Measurements from ENCODE around the gene NEU4. TPM values are rescaled to one million over a fixed set of nuclear protein-coding genes. Genes with fewer than 3 reads are reported as not detected.

Gene NEU4
- total and polyA plus RNA-seq, 9 of the 15 experiments (the other 6 are each of a cell fraction or from before 2014, with no cell fraction given), result 0.01 to 0.40 TPM; not detected in 7

DNA sequence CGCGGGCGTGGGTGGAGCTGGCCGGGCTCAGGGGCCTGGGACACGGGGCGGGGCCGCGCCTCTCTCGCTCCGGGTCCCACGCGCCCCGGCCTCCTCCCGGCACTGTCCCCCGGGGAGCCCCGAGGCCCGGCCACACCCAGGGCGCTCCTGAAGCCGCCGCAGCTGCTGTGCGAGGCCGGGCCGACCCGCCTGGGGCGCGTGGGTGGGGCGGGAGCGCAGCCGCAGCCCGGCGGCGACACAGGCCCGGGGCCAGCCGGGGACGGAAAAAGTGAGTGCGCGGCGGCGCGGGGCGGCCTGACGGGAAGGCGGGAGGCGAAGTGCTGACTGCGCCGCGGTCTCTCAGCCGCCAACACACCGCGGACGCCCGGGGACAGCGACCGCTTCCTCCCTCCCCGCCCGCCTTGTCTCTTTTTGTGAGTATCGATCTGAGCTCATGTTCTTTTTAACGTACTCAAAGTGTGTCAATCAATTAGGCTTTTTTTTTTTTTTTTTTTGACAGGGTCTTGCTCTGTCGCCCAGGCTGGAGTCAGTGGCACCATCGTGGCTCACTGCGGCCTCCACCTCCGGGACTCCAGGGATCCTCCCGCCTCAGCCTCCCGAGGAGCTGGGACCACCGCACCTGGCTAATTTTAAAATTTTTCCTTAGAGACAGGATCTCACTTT, 35.2 kb downstream of the NEU4 start (continued):
- TF ChIP-seq, protein P1, sequence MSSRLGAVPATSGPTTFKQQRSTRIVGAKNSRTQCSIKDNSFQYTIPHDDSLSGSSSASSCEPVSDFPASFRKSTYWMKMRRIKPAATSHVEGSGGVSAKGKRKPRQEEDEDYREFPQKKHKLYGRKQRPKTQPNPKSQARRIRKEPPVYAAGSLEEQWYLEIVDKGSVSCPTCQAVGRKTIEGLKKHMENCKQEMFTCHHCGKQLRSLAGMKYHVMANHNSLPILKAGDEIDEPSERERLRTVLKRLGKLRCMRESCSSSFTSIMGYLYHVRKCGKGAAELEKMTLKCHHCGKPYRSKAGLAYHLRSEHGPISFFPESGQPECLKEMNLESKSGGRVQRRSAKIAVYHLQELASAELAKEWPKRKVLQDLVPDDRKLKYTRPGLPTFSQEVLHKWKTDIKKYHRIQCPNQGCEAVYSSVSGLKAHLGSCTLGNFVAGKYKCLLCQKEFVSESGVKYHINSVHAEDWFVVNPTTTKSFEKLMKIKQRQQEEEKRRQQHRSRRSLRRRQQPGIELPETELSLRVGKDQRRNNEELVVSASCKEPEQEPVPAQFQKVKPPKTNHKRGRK (tag; IDR thresholded peaks at IDR 0.05), result no peak
- TF ChIP-seq, protein P2, sequence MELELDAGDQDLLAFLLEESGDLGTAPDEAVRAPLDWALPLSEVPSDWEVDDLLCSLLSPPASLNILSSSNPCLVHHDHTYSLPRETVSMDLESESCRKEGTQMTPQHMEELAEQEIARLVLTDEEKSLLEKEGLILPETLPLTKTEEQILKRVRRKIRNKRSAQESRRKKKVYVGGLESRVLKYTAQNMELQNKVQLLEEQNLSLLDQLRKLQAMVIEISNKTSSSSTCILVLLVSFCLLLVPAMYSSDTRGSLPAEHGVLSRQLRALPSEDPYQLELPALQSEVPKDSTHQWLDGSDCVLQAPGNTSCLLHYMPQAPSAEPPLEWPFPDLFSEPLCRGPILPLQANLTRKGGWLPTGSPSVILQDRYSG (tag; conservative IDR thresholded peaks at IDR 0.05; ENCODE audit: low read depth), result no peak
- TF ChIP-seq, protein P3, sequence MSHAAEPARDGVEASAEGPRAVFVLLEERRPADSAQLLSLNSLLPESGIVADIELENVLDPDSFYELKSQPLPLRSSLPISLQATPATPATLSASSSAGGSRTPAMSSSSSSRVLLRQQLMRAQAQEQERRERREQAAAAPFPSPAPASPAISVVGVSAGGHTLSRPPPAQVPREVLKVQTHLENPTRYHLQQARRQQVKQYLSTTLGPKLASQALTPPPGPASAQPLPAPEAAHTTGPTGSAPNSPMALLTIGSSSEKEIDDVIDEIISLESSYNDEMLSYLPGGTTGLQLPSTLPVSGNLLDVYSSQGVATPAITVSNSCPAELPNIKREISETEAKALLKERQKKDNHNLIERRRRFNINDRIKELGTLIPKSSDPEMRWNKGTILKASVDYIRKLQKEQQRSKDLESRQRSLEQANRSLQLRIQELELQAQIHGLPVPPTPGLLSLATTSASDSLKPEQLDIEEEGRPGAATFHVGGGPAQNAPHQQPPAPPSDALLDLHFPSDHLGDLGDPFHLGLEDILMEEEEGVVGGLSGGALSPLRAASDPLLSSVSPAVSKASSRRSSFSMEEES (CRISPR knock-in tag; IDR thresholded peaks at IDR 0.05), result no peak
- TF ChIP-seq DIDO1 (tag; IDR thresholded peaks at IDR 0.05; ENCODE audit: low read depth), result no peak
- TF ChIP-seq NUFIP1 (IDR thresholded peaks at IDR 0.05; ENCODE audit: partially characterized antibody), result no peak
- no peak for TF ChIP-seq ZNF232 (CRISPR knock-in tag; IDR thresholded peaks at IDR 0.05)
- TF ChIP-seq, protein P4, sequence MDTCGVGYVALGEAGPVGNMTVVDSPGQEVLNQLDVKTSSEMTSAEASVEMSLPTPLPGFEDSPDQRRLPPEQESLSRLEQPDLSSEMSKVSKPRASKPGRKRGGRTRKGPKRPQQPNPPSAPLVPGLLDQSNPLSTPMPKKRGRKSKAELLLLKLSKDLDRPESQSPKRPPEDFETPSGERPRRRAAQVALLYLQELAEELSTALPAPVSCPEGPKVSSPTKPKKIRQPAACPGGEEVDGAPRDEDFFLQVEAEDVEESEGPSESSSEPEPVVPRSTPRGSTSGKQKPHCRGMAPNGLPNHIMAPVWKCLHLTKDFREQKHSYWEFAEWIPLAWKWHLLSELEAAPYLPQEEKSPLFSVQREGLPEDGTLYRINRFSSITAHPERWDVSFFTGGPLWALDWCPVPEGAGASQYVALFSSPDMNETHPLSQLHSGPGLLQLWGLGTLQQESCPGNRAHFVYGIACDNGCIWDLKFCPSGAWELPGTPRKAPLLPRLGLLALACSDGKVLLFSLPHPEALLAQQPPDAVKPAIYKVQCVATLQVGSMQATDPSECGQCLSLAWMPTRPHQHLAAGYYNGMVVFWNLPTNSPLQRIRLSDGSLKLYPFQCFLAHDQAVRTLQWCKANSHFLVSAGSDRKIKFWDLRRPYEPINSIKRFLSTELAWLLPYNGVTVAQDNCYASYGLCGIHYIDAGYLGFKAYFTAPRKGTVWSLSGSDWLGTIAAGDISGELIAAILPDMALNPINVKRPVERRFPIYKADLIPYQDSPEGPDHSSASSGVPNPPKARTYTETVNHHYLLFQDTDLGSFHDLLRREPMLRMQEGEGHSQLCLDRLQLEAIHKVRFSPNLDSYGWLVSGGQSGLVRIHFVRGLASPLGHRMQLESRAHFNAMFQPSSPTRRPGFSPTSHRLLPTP (IDR thresholded peaks at IDR 0.05; ENCODE audit: borderline replicate concordance, extremely low read depth, insufficient read length), result no peak
- TF ChIP-seq MYBL2 (IDR thresholded peaks at IDR 0.05; ENCODE audit: low read depth), result no peak
- TF ChIP-seq MYBL2 (CRISPR knock-in tag; IDR thresholded peaks at IDR 0.05; ENCODE audit: borderline replicate concordance), result no peak
- TF ChIP-seq ZNF695 (CRISPR knock-in tag; IDR thresholded peaks at IDR 0.05), result no peak
- no peak for TF ChIP-seq ARID1B (IDR thresholded peaks at IDR 0.05)
- no peak for TF ChIP-seq FUS (optimal IDR thresholded peaks at IDR 0.05; ENCODE audit: low read depth, low read length)
- TF ChIP-seq, protein P5, sequence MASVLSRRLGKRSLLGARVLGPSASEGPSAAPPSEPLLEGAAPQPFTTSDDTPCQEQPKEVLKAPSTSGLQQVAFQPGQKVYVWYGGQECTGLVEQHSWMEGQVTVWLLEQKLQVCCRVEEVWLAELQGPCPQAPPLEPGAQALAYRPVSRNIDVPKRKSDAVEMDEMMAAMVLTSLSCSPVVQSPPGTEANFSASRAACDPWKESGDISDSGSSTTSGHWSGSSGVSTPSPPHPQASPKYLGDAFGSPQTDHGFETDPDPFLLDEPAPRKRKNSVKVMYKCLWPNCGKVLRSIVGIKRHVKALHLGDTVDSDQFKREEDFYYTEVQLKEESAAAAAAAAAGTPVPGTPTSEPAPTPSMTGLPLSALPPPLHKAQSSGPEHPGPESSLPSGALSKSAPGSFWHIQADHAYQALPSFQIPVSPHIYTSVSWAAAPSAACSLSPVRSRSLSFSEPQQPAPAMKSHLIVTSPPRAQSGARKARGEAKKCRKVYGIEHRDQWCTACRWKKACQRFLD (CRISPR knock-in tag; IDR thresholded peaks at IDR 0.05), result no peak
- no peak for TF ChIP-seq FOXJ3 (CRISPR knock-in tag; IDR thresholded peaks at IDR 0.05)
- no peak for TF ChIP-seq ZNF41 (CRISPR knock-in tag; conservative IDR thresholded peaks at IDR 0.05)
- TF ChIP-seq ZNF830 (CRISPR knock-in tag; IDR thresholded peaks at IDR 0.05), result no peak
- TF ChIP-seq ETS2 (tag; IDR thresholded peaks at IDR 0.05; ENCODE audit: borderline replicate concordance, poor library complexity, severe bottlenecking), result no peak
- no peak for TF ChIP-seq XRCC5 (IDR thresholded peaks at IDR 0.05; ENCODE audit: low read depth, low read length)
- no peak for TF ChIP-seq NCOA6 (IDR thresholded peaks at IDR 0.05)
- no peak for TF ChIP-seq CBFA2T2 (conservative IDR thresholded peaks at IDR 0.05)
- no peak for TF ChIP-seq NCOA1 (IDR thresholded peaks at IDR 0.05; ENCODE audit: low read depth)

Measured in K562 (cell line).